Measurements from ENCODE around the gene DCTN2.

DNA sequence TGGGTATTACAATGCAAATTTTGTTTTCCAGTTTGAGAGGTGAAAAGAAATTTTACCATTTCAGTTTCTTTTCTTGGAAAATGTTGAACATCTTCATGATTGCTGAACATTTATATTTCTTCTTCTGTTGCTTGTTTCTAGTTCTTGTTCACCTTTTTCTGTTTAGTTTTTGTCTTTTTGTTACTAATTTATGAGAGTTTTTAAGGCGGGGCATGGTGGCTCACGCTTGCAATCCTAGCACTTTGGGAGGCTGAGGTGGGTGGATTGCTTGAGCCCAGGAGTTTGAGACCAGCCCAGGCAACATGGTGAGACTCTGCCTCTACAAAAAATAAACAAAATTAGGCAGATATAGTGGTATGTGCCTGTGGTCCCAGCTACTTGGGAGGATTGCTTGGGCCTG lies 13.5 kb upstream of the DCTN2 start:
- TF ChIP-seq, protein P1, sequence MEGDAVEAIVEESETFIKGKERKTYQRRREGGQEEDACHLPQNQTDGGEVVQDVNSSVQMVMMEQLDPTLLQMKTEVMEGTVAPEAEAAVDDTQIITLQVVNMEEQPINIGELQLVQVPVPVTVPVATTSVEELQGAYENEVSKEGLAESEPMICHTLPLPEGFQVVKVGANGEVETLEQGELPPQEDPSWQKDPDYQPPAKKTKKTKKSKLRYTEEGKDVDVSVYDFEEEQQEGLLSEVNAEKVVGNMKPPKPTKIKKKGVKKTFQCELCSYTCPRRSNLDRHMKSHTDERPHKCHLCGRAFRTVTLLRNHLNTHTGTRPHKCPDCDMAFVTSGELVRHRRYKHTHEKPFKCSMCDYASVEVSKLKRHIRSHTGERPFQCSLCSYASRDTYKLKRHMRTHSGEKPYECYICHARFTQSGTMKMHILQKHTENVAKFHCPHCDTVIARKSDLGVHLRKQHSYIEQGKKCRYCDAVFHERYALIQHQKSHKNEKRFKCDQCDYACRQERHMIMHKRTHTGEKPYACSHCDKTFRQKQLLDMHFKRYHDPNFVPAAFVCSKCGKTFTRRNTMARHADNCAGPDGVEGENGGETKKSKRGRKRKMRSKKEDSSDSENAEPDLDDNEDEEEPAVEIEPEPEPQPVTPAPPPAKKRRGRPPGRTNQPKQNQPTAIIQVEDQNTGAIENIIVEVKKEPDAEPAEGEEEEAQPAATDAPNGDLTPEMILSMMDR (conservative IDR thresholded peaks at IDR 0.05; ENCODE audit: low read length): no peak
- TF ChIP-seq EZH2phosphoT487 (IDR thresholded peaks at IDR 0.05; ENCODE audit: borderline replicate concordance, low read depth, low read length): no peak
